Karpas-422 (cell line): ENCODE results near the gene SUGP1. TPM values are rescaled to one million over a fixed set of nuclear protein-coding genes. Genes with fewer than 3 reads are reported as not detected.

ENCODE experiments used
- DNase-seq: peaks from one replicate; pipeline ENCODE4 v3.0.0-alpha.2; 2015
- H2AFZ ChIP-seq: fragments of 200-600 bp; sonication (generic); 2 replicates; pipeline ENCODE4 v1.6.1; 2014; ENCODE audit warnings: antibody characterized with exemption, low read length, mixed read lengths
- H3K27ac ChIP-seq: fragments of 200-600 bp; sonication (generic); 2 replicates; pipeline ENCODE4 v1.5.1; 2014; ENCODE audit warnings: mild to moderate bottlenecking, low read length, moderate library complexity
- H3K27me3 ChIP-seq: fragments of 200-600 bp; sonication (generic); 2 replicates; pipeline ENCODE4 v1.6.1; 2014; ENCODE audit warnings: low read length, mixed read lengths
- H3K36me3 ChIP-seq: fragments of 200-600 bp; sonication (generic); 2 replicates; pipeline ENCODE4 v1.6.1; 2014; ENCODE audit warnings: low read length, mixed read lengths; ENCODE audit not compliant: insufficient read depth
- H3K4me1 ChIP-seq: fragments of 200-600 bp; sonication (generic); 2 replicates; pipeline ENCODE4 v1.6.1; 2014; ENCODE audit warnings: mild to moderate bottlenecking, low read length, mixed read lengths
- H3K4me2 ChIP-seq: fragments of 200-600 bp; sonication (generic); 2 replicates; pipeline ENCODE4 v1.6.1; 2014; ENCODE audit warnings: low read length, low read depth, mild to moderate bottlenecking; ENCODE audit not compliant: poor library complexity, severe bottlenecking
- H3K4me3 ChIP-seq: fragments of 200-600 bp; sonication (generic); 2 replicates; pipeline ENCODE4 v1.5.1; 2014; ENCODE audit warnings: mild to moderate bottlenecking, antibody characterized with exemption, low read length, mixed read lengths
- H3K79me2 ChIP-seq: fragments of 200-600 bp; sonication (generic); 2 replicates; pipeline ENCODE4 v1.6.1; 2014; ENCODE audit warnings: mild to moderate bottlenecking, low read length, mixed read lengths
- H3K9ac ChIP-seq: fragments of 200-600 bp; sonication (generic); 2 replicates; pipeline ENCODE4 v1.6.0; 2014; ENCODE audit warnings: low read length
- H3K9me2 ChIP-seq: fragments of 200-600 bp; sonication (generic), shearing (Covaris generic); replicated peaks from 2 replicates; pipeline ENCODE4 v1.6.0; 2014; ENCODE audit warnings: mild to moderate bottlenecking, low read length, moderate library complexity; ENCODE audit not compliant: insufficient read depth
- H3K9me3 ChIP-seq: fragments of 300-700, 200-600 bp; sonication (generic); 2 replicates; pipeline ENCODE4 v1.6.1; 2014; ENCODE audit warnings: low read length, mixed read lengths
- H4K20me1 ChIP-seq: fragments of 200-600 bp; sonication (generic); 2 replicates; pipeline ENCODE4 v1.6.1; 2014; ENCODE audit warnings: mild to moderate bottlenecking, antibody characterized with exemption, low read length, low read depth; ENCODE audit not compliant: insufficient read depth
- total RNA-seq: library from RNA; depleted of rRNA; stranded (reverse); fragments of >200 nt; shearing (Covaris generic); gene quantifications from 2 replicates; pipeline ENCODE4 v1.2.3, GENCODE V29; 2014; ENCODE audit warnings: low replicate concordance

Gene SUGP1
- total RNA-seq, 1 experiment from 2014 or later = 21.4 TPM

DNA sequence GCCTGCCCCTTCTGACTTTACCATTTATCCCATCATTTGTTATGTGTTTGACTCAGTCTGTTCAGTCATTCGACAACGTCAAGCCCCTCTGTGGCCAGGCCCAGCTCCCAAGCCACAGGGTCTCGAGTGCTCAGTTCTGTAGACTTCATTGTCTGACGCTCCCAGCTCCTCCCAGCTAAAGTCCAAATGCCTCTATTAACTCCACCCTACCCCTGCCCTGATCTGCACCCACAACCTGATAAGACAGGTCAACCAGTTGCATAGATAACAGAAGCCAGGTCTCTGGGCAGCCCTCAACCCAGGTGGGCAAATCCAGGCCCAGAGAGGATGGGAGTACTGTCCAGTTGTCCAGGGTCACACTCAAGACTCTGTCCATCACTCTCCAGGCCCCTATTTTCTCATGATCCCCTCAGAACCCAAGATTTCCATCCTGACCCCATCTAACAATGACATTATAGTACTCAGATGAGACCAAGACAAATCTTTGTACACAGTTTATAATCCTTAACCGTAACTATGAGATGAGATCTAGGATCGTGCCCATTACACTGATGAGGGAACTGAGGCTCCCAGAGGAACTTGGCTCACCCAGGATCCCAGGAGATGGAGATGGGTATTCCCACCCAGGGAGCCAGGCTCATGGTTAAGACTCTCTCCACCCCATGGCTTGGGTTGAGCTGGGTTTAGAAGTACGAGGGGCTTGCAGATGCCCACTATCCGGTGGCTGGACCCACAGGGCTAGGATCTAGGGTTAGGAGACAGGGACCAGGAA, 48.3 kb downstream of the SUGP1 start:
- Histone ChIP-seq H3K9me3 (no peaks in the 10 kb centered on the region), H3K4me2 (no peak overlapping the region), H3K4me1 (peaks cover 5% of the 10 kb centered on the region), H3K9me2 (no peaks in the 10 kb centered on the region), H3K27ac (no peak overlapping the region), H3K27me3 (no peaks in the 10 kb centered on the region), H3K79me2 (no peaks in the 10 kb centered on the region), H3K4me3 (no peak overlapping the region), H4K20me1 (no peaks in the 10 kb centered on the region), H3K9ac (no peak overlapping the region), H2AFZ (no peak overlapping the region), H3K36me3 (peaks cover 5% of the 10 kb centered on the region; the same call in 1 of the 2 replicates)
- no peak for DNase-seq

DNA sequence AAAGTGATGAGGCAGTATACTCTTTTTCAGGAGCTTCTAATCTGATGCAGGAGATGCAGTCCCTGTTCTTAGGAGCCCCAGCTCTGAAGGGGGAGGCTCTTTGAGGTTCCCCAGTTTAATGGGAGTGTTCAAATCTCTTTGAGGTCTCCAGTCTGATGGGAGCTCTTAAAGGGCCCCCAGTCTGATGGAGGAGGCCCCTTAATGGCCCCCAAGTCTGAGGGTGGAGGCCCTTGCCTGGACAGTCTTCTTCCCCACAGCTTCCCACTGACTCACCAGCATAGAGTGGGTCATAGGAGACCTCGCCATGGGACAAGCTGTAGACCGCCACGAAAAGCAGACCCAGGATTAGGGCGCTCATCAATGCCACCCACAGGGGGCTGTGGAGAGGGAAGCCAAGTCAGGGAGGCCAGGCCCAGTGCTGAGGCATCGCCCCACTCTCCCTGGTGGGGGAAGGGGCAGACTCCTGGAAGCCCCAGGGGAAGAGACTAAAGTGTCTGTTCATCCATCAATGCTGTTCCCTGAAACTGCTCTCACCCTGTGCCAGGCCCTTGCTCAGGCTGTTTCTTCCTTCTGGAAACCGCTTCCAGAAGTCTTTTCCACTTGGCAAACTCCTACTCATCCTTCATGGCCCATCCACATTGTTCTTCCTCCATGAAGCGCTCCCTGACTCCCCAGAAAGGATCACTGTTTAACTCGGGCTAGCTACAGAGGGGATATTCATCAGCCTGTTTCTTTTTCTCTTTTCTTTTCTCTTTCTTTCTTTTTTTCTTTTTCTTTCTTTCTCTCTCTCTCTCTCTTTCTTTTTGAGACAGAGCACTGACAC, 49.3 kb downstream of the SUGP1 start:
- no peak overlapping the region for H3K4me2 ChIP-seq
- H3K27ac ChIP-seq = no peak overlapping the region
- no peaks in the 10 kb centered on the region for H3K79me2 ChIP-seq
- no peak overlapping the region for H3K9ac ChIP-seq
- no peaks in the 10 kb centered on the region for H4K20me1 ChIP-seq
- DNase-seq = no peak
- no peak overlapping the region for H3K4me3 ChIP-seq
- H3K9me3 ChIP-seq = no peaks in the 10 kb centered on the region
- H3K9me2 ChIP-seq = no peaks in the 10 kb centered on the region
- H2AFZ ChIP-seq = no peak overlapping the region
- H3K36me3 ChIP-seq = no peaks in the 10 kb centered on the region
- no peaks in the 10 kb centered on the region for H3K27me3 ChIP-seq
- H3K4me1 ChIP-seq = peaks cover 5% of the 10 kb centered on the region

DNA sequence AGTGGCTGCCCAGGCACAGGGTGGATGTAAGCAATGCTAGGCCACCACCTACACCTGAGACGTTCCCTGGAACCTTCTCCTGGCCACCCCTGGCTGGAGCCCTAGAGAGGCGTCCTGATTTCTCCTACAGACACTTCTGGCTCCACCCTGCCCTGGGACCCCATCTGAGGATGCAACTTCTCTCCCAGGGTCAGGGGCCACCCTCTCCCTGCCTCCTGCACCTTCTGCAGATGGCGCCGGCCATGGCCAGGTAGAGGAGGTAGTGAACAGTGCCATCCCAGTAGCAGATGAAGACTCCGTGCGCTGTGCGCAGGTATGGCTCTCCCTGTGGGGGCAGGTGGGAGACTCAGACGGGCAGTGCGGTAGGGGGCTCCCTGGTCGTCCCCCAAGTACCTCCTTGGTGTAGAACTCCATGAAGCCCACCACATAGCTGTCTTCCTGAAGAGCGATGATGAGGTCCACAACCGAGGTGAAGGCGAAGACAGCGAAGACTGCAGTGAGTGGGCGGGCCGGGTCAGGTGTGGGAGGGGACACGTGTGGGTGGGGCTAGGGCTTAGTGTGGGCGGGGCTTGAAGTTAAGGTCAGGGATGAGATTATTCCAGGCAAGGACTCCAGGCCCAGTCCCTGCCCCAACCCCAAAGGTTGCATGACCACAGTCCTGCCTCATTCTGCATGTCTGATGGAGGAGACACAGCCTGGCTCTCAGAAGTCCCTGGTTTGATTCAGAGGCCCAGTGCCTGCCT, 50.2 kb downstream of the SUGP1 start:
- no peak overlapping the region for H3K4me3 ChIP-seq
- no peaks in the 10 kb centered on the region for H3K4me1 ChIP-seq
- H3K4me2 ChIP-seq = no peak overlapping the region
- H3K36me3 ChIP-seq = no peaks in the 10 kb centered on the region
- no peak overlapping the region for H3K27ac ChIP-seq
- H3K9me2 ChIP-seq = no peaks in the 10 kb centered on the region
- no peak overlapping the region for H2AFZ ChIP-seq
- no peak overlapping the region for H3K9ac ChIP-seq
- no peaks in the 10 kb centered on the region for H3K27me3 ChIP-seq
- H3K9me3 ChIP-seq = no peaks in the 10 kb centered on the region
- no peak for DNase-seq
- H3K79me2 ChIP-seq = no peaks in the 10 kb centered on the region
- no peaks in the 10 kb centered on the region for H4K20me1 ChIP-seq

DNA sequence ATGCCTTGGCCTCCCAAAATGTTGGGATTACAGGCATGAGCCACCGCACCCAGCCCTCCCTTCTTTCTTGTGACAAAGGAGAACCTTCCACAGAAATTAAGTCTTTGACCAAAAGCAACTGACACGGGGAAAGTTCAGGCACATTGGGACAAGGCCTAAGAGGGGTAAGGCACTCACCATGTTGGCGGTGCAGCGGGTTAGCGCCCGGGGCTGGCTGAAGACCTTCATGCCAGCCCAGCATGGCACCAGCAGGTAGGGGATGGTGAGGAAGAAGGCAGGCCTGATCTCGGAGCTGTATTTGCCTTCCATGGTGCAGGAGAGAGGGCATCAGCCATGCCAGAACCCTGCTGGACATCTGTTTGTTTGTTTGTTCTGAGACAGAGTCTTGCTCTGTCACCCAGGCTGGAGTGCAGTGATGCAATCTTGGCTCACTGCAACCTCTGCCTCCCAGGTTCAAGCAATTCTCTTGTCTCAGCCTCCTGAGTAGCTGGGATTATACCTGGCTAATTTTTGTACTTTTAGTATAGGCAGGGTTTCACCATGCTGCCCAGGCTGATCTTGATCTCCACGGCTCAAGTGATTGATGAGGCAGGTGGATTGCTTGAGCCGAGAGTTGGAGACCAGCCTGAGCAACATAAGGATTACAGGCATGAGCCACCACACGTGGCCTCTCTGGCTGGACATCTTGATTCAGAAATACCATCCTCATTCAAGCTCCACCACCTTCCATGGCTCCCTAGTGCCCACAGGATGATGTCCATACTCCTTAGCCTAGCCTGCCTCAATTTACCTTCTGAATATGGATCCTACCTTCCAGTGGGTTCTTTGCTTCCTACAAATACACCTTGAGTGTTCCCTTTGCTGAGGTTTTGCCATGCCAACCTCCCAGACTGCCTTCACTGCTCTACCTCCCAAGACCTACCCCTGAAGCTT, 51.6 kb downstream of the SUGP1 start:
- no peak for DNase-seq
- H3K9me3 ChIP-seq = no peaks in the 10 kb centered on the region
- no peaks in the 10 kb centered on the region for H3K4me1 ChIP-seq
- no peak overlapping the region for H3K4me3 ChIP-seq
- H3K9me2 ChIP-seq = no peaks in the 10 kb centered on the region
- H3K9ac ChIP-seq = no peak overlapping the region
- H2AFZ ChIP-seq = no peak overlapping the region
- H3K27me3 ChIP-seq = no peaks in the 10 kb centered on the region
- H3K36me3 ChIP-seq = no peaks in the 10 kb centered on the region
- H3K79me2 ChIP-seq = no peaks in the 10 kb centered on the region
- H3K27ac ChIP-seq = no peak overlapping the region
- no peak overlapping the region for H3K4me2 ChIP-seq
- no peaks in the 10 kb centered on the region for H4K20me1 ChIP-seq

DNA sequence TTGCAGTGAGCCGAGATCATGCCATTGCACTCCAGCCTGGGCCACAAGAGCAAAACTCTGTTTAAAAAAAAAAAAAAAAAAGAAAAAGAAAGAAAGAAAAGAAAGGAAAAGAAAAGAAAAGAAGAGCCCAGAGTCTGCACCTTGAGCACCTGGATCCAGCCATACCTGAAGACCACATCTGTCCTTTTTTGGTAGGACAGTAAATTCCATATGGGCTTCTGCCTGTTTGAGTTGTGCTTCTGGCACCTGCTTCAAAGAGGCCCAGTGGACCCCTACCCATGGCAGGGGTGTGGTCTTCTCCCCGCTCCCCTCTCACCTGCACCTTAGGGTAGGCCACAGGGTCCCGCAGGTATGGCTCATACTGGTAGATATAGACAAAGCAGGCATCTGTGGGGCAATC, 53.0 kb downstream of the SUGP1 start:
- H3K27me3 ChIP-seq = no peaks in the 10 kb centered on the region
- no peak overlapping the region for H3K4me2 ChIP-seq
- H4K20me1 ChIP-seq = no peaks in the 10 kb centered on the region
- no peak overlapping the region for H2AFZ ChIP-seq
- no peaks in the 10 kb centered on the region for H3K79me2 ChIP-seq
- no peaks in the 10 kb centered on the region for H3K9me3 ChIP-seq
- H3K9ac ChIP-seq = no peak overlapping the region
- DNase-seq = no peak
- H3K4me3 ChIP-seq = no peak overlapping the region
- H3K27ac ChIP-seq = no peak overlapping the region
- H3K36me3 ChIP-seq = no peaks in the 10 kb centered on the region
- H3K9me2 ChIP-seq = no peaks in the 10 kb centered on the region
- H3K4me1 ChIP-seq = no peaks in the 10 kb centered on the region

DNA sequence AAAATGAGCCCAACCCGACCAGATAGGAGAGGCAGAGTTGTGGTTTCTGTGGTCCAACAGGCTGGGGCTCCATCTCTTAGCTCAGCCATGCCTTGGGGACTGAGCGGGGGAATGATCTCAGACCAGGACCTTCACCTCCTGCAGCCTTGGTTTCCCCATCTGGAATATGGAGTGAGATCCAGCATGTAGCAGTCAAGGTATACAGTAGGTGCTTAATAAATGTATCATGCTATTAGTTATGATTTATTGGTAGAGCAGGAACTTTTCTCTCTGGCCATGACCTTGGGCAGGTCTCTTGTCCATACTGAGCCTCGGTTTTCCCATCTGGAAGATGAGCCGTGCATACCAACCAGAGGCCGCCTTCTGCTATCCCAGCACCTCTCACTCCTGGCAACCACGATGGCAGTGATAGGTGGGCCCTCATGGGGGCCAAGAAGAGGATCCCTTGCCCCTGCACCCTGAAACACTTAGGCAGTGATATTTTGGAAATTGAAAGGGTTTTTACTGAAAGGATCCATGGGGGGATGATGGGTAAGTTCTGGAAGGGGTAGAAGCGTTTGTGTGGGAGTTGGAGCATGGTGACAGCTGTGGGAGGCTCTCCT, 56.3 kb downstream of the SUGP1 start:
- Histone ChIP-seq H3K79me2 (no peaks in the 10 kb centered on the region), H3K9me2 (no peaks in the 10 kb centered on the region), H3K9ac (no peak overlapping the region), H3K27me3 (no peaks in the 10 kb centered on the region), H3K36me3 (no peaks in the 10 kb centered on the region), H3K4me2 (no peak overlapping the region), H3K27ac (no peak overlapping the region), H3K4me3 (no peak overlapping the region), H4K20me1 (no peaks in the 10 kb centered on the region), H3K9me3 (no peaks in the 10 kb centered on the region), H3K4me1 (no peaks in the 10 kb centered on the region), H2AFZ (no peak overlapping the region)
- no peak for DNase-seq

DNA sequence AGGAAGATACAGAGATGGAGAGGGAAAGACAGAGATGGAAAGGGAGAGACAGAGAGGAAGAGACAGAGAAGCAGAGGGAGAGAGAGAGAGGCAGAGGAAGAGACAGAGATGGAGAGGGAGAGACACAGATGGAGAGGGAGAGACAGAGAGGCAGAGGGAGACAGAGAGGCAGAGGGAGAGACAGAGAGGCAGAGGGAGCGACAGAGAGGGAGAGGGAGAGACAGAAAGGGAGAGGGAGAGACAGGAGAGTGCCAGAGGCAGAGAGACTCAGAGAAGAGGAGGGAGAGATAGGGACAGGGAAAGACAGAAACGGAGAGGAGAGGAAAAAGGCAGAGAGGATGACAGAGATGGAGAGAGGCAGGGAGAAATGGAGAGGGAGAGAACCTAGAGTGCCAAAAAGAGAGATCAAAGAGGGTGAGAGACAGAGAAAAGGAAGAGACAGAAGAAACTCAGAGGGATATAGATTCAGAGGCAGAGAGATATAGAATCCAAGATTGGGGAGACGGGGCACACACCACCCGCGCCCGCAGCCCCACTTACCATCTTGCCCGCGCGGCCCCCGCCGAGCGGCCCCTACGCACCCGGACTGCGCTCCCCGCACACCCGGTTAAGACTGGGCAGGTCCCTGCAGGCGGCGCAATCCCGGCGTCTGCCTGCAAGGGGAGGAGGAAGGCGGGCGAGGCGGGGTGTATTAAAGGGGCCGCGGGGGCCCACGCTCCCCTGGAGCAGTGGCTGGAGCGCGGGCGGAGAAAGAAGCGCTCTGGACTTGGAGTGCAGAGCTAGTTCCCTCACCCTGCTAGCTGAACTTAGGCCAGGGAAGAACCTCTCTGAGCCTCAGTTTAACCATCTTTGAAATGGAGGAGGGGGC, 57.9 kb downstream of the SUGP1 start:
- no peak for DNase-seq
- no peaks in the 10 kb centered on the region for H3K79me2 ChIP-seq
- no peaks in the 10 kb centered on the region for H3K36me3 ChIP-seq
- no peak overlapping the region for H3K4me2 ChIP-seq
- H3K9ac ChIP-seq = no peak overlapping the region
- no peaks in the 10 kb centered on the region for H4K20me1 ChIP-seq
- no peaks in the 10 kb centered on the region for H3K9me2 ChIP-seq
- no peak overlapping the region for H2AFZ ChIP-seq
- no peaks in the 10 kb centered on the region for H3K4me1 ChIP-seq
- H3K9me3 ChIP-seq = no peaks in the 10 kb centered on the region
- H3K27me3 ChIP-seq = no peaks in the 10 kb centered on the region
- H3K4me3 ChIP-seq = no peak overlapping the region
- H3K27ac ChIP-seq = no peak overlapping the region
